NOMO-1 (cell line): ENCODE results near the gene PLEKHH2.
"Not testable (repeated sequence)": the region's sequence is repeated elsewhere in the genome, so short reads cannot be mapped to it uniquely, and the experiment has no call there.

Source experiments
- DNase-seq, 2 experiments: peaks; one replicate each; lab custom pipeline; 2025; ENCODE audit not compliant: unreplicated experiment in 2 of 2; lab: John Stamatoyannopoulos, UW

Gene PLEKHH2

DNA sequence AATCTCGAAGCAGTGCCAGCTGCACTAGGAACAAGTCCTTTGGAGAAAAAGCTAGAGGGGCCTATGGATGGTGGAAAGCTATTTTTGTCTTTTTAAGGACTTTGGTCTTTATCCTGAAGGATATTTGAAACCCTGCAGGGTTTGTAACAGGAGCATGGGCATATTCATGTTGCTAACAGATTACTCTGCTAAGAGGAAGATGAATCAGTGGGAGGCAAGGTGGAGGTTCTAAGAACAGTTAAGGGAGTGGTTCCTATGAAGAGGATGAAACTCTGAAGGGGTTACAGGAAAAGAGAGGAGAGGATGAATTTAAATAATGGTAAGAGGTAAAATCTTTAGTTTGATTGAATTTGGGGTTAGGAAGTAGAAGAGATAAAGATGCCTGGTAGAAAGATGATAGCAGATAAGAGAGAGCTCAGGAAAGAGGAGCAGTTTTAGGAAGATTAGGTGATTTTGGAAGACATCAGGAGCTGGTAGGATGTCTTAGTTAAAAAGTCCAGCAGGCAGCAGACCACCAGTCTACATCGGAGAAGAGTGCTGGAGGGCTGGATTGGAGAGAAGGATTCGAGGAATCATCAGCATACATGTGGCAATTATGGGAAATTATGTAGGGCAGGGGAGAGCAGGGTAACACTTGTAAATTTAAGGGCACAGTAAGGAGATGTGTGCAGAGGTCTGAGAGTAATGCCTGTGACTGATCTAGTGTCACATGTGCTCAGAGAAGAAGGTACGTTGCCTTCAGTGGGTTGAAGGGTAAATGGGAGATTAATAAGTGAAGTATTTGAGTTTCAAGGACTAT, 78.4 kb downstream of the PLEKHH2 start:
- DNase-seq: no peak

DNA sequence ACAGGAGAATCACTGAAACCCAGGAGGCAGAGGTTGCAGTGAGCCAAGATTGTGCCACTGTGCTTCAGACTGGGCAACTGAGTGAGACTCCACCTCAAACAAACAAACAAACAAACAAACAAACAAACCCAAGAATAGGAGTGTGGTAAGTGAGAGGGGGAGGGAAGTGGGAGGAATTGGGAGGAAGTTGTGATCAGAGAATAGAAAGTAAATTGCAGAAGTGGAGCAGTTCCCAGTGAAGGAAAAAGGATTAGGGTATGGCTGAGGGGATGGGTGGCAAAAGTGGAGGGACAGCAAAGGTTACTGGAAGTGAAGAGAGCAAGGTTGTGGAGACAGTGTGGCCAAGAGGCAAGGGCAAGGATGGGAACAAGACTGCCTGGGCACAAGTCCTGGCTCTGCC, 80.3 kb downstream of the PLEKHH2 start:
- peak in 1 of 2 experiments; percentile 8 for DNase-seq

DNA sequence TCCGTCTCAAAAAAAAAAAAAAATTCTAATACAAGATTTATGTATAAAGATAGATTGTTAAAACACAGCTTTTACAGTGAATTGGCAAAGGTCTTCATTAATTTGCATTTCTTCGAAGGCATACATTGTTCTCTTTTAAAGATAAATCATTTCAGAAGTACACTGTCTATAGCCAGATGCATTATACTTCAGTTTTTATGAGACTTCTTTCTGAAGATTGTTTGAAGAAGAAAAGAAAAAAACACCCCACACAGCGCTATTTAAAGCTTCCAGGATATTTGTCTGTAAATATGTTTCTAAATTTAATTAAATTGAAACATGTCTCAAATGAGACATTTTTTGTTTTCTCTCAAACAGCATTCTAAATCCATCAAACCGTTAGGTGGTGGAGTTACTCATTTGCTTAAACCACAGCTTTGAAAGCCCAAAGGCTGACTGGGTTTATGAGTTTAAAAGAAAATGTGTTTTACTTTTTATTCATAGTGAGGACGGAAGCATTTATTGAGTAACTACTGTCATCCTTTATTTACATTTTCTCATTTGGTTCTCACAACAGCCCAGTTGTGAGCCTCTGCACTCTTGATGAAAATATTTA, 81.6 kb downstream of the PLEKHH2 start:
- DNase-seq: no peak

DNA sequence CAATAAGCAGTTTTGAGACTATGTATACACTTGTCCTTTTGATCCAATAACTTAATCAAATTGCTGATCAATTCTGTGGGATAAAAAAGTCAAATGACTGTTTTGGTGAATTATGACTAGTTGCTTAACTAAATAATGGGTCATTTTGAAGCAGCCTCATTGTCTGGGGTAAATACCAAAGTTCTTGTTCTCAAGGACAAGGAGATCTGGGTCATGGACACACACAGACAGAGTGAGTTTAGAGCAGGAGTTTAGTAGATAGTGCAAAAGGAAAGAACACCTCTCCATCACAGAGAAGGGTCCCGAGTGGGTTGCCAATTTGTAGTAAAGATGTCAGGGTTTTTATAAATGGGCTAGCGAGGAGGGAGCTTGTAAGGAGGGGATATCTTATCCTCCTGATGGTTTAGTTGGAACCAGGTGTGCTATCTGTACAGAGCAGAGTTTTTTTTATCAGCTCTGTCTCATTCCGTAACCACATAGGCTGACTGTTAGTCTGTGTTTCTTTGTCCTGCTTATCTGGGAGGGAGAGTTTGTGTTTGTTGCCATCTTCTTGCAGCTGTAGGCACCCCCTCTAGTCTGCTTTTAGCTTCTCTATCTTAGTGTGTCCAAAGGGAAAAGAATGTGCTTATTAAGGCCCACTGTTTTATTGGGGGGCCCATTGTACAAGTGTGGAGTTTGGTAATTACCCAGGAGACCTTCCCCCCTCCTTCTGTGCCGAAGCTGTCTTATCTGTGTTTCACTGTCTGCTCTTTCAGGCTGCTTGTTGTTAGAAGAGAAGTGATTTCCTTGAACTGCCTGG, 87.9 kb downstream of the PLEKHH2 start:
- no peak for DNase-seq

DNA sequence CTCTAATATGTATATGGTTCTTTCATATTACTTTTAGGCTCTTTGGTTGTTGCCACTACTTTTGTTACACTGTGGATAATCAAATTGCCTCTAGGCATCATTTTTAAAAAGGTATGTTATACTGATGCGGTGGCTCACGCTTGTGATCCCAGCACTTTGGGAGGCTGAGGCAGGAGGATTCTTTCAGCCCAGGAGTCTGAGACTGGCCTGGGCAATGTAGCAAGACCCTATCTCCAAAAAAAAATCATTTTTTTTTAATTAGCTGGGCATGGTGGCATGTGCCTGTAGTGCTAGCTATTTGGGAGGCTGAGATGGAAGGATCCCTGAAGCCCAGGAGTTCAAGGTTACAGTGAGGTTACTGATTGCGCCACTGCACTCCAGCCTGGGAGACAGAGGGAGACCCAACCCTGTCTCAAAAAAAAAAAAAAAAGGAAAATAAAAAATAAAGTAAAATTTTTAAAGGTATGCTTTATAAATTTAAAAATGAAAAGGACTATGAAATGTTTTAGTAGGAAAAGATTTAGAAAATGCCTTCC, 88.7 kb downstream of the PLEKHH2 start:
- no peak for DNase-seq

DNA sequence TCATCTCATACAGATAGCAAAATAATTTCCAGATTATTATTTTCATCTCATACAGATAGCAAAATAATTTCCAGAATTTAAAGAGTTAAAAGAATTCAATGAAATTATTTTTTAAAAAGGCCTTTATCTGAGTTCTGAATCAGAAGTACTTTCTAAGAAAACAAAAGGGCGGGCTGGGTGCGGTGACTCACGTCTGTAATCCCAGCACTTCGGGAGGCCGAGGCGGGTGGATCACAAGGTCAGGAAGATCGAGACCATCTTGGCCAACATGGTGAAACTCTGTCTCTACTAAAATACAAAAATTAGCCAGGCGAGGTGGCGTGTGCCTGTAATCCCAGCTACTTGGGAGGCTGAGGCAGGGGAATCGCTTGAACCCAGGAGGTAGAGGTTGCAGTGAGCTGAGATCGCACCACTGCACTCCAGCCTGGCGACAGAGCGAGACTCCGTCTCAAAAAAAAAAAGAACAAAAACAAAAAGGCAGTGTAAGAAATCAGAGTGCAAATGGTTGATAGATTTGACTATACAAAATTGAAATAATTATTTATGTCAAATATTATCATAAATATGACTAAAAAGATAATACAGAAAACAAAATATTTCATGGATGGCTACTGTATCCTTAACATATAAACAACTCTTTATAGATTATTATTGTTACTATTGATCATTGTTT, 90.0 kb downstream of the PLEKHH2 start:
- not testable (repeated sequence) for DNase-seq

DNA sequence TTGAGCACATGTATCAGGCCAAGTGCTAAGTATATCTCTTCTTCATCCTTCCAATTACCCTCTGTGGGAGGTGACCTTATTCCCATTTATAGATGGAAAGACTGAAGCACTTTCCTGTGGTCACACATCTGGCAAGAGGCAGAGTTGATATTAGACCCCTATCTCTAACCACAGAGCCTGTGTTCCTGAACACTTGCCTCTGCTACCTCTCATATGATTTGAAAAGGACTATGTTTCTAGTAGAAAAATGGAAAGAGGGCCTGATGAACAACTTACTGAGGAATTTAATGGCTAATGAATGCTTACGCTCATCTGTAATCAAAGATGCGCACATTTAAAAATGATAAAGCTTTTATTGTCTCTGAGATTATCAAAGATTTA, 90.6 kb downstream of the PLEKHH2 start:
- DNase-seq: no peak

DNA sequence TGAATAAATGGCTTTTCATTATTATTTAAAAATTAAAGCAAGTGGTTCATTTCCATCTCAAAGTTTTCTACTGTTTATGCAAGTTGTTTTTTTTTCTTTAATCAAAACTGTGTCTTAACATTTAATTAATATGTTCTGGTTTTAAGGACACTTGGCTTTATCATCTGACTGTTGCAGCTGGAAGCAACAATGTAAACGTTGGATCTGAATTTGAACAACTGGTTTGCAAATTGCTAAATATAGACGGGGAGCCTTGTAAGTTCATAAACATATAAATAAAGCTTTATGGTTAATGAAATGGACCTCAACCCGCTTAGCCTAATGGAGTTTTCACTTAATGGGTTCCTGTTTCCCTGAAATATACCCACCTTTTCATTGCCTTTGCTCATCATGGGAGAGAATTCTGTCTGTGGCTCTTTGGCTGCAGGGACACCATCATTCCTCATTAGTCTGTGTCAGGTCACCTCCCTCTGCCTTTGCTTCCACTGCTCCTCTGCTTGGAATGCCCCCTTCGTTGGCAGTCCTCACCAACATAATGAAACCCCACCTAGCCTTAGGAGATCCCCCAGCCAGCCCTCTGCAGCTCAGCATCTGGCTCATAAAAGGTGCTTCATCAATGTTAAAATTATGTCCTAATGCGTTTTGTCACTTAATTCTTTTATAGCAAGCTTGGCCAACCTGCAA, 92.6 kb downstream of the PLEKHH2 start:
- DNase-seq: no peak

DNA sequence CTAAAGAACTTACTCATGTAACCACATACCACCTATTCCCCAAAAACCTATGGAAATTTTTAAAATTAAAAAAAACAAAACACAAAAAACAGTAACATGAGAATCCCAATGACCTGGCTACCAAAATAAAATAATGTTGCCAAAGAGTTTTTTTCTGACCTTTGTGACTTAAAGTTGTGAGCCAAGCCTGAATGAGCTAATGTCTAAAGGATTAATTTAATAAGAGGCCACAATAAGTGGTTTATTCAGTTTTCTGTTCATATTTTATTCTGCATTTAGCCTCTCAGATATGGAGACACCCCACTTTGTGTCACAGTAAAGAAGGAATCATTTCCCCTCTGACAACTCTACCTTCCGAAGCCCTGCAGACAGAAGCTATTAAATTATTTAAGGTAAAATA, 94.2 kb downstream of the PLEKHH2 start:
- DNase-seq: no peak

DNA sequence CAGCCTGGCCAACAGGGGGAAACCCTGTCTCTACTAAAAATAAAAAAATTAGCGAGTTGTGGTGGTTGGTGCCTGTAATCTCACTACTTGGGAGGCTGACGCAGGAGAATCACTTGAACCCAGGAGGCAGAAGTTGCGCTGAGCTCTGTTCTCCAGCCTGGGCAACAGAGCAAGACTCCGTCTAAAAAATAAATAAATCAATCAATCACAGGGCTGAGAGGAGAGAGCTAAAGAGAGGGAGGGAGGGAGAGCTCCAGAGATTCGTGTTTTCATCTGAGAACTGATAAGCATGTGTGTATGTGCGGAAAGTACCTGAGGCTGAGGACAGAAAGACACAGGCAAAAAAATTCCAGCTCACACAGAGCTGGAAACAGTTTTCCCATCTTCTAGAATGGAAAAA, 99.6 kb downstream of the PLEKHH2 start:
- no peak for DNase-seq

DNA sequence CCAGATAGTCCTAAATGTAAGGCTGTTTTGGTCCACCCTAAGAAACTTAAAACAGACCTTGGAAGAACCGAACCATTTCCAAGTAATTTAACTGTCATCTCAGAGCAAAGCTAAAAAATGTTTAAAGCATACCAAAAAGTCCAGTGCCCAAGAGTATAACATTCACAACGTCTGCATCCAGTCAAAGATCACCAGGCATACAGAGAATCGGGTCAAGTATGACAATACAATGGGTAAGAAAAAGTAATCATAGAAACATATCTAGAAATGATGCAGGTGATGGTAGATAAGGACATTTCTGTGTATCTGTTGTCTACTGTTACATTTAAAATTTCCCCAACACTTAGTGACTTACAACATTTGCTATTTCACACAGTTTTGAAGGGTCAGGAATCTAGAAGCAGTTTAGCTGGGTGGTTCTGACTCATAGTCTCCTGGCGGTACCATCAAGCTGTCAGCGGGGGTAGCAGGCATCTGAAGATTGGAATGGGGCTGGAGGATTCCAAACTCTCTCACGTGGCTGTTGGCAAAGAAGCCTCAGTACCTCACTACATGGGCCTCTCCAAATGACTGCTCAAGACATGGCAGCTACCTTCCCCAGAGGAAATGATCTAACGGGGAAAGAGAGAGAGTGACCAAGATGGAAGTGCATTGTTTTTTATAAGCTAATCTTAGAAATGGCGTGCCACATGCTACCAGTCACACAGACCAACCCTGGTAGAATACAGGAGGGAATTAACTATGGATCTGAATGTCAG, 100.2 kb downstream of the PLEKHH2 start:
- no peak for DNase-seq

DNA sequence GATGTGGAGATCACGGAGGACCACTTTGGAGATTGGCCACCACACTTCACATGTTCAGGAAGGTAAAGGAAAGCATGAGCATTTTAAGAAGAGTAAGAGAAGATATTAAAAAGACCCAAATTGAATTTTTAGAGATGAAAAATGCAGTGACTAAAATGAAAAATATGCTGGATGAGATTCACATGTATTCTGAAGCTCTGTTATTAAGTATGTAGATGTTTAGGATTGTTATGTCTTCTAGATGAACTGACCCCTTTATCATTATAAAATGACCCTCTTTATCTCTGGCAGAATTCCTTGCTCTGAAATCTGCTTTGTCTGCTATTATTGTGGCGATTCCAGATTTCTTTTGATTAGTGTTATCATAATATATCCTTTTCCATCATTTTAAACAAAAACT, 100.8 kb downstream of the PLEKHH2 start:
- DNase-seq: no peak

DNA sequence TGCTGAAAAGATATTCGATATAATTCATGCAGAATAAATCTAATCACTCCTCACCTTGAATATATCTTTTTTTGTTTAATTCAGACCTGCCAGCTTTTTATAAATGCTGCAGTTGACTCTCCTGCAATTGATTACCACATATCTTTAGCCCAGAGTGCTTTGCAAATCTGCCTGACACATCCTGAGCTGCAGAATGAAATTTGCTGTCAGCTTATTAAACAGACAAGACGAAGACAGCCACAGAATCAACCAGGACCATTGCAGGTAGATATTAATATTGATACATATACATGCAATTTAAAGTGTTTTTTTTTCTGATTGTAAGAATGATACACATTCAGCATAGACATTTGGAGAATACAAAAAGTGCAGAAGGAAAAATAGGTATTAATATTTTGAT, 101.2 kb downstream of the PLEKHH2 start:
- DNase-seq: no peak

DNA sequence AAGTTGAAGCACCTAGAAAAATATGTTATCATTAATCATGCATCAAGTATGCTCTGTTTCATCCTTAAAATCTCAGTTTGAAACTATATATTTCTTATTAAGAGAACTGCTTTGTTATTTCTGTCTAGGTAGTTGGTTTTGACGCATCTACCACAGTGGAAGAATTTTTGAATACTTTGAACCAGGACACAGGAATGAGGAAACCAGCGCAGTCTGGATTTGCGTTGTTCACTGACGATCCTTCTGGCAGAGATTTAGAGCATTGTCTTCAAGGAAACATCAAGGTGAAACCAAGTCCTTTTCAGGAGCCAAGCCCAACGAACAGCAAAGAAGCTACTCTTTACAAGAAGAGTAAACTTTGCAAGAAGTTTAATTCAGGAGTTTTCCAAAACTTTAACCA, 106.6 kb downstream of the PLEKHH2 start:
- DNase-seq: no peak

DNA sequence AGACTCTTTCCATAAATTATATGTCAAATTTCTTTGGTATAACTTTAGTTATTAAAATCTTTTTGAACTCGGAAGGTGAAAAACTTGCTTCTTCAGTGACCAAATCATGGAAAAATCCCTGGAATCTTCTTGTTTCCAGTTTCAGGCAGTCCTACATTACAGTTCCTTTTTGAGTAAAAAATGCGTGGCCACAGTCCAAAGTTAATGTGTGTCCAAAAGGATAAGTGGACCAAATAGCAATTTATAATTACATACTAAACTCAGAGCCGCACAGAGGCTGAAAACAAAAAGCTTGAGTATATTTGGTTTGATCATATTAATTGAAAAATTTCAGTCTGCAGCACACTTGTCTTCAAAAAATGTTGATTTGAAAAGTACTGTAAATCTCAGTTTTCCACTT, 108.4 kb downstream of the PLEKHH2 start:
- DNase-seq: no peak

DNA sequence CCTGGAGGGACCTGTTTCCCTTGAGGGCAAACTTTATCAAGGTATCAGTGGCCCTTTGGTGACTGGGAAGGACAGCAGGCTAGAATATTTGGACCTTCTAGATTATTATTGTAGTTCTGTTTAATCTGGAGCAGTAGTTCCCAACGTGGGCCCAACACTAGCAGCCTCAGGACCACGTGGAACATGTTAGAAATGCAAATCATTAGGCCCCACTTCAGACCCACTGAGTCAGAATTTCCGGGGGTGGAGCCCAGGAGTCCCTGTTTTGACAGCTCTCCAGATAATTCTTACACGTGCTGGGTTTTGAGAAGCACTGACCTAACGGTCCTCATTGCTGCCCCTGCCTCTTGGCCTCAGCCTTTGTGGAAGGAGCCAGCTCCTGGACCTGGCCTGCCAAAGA, 111.3 kb downstream of the PLEKHH2 start:
- no peak for DNase-seq

DNA sequence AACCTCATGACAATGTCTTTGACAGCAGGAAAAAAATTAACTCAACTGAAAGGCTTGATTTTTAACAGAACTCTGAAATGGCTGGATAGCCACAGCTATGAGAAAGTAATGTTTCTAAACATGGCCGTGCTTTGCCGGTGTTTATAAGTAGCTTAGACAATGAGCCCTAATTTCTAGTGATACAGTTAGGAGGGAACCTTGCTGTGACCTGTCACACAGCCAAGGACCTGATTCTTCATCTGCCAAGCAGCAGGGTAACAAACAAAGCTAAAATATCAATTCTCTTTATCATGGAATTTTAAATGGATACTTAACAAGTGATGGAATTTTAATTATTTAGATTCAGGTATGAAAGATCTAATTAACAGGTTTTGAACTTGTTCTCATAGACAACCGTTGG, 112.5 kb downstream of the PLEKHH2 start:
- DNase-seq: no peak

DNA sequence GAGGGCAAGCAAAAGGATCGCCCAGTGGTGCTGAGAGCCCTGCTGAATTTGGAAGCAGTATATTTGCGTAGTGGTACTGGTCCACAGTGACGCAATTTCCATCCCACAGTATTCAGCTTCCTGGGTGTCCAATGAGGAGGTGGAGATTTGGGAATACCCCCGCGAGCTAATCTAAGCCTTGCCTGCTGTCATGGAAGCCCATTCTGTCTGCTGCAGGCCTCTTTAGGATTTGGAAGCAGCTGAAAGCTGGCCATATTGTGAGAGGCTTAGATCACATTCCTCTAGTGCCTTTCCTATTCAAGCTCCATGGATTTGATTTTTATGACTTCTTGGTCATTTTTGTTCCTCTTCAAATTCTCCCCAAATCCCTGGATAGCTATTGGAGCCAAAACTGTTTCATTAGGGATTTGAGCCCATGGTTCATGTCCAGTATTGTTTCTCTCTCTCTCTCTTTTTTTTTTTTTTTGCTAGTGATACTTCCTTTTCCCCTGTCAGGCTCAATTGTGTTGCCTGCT, 114.5 kb downstream of the PLEKHH2 start:
- no peak for DNase-seq

DNA sequence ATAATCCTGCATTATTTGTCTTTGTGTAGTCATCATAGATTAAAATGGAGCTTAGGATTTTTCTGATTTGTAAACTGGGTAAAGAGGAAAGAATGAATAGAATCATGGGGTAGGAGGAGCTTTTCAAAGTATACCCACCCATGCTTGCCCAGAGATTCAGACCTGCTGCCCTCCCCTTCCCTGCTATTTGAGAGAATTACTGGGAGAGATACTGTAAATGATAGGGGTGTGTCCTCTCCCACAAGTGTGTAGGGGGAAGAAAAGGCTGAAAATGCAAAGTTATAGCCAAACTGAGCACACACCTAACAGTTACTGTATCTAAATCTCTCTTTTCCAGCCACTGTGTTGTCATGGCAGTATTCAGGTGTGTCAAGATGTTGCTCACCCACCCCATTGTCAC, 115.2 kb downstream of the PLEKHH2 start:
- no peak for DNase-seq

DNA sequence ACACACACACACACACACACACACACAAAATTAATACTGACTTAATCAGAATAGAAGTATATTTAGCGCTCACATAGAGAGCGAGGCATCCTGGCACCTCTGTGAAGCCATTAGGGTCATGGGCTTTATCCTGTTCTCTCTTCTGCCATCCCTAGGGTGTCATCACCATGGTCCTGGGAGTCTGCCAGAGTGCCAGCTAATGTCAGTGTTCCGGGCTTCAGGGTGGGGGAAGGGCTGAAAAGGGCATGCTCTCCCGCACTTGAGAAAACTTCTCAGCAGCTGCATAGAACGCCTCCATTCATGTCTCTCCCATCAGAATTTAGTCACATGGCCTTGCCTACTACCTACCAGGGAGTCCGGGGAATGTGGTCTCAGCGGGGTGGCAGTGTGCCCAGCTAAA, 117.1 kb downstream of the PLEKHH2 start:
- DNase-seq: no peak
